MCF 10A (cell line): Measurements from ENCODE around the gene GRIP1. TPM values are rescaled to one million over a fixed set of nuclear protein-coding genes. Genes with fewer than 3 reads are reported as not detected.

Experiments used
- BruUV-seq: library from RNA; stranded (reverse); fragments of 400-500 nt; replicated peaks from 2 replicates; lab custom pipeline; 2021; lab: Mats Ljungman, UMichigan
- CTCF ChIA-PET: fragments of 300-600 bp; sonication (Branson Sonifier 250); formaldehyde crosslinking; extraction: SDS; loops from one replicate; lab custom pipeline; 2021; ENCODE audit warnings: antibody characterized with exemption, inconsistent platforms; lab: Yijun Ruan, JAX
- POLR2A ChIA-PET: fragments of 300-600, 350-650 bp; sonication (Branson Sonifier 250); formaldehyde crosslinking; extraction: SDS; loops from one replicate; lab custom pipeline; 2020; ENCODE audit warnings: antibody characterized with exemption, inconsistent platforms; lab: Yijun Ruan, JAX
- DNase-seq: peaks from one replicate; pipeline ENCODE4 v3.0.0-alpha.2; 2018; ENCODE audit not compliant: unreplicated experiment
- H3K27ac Mint-ChIP-seq: one replicate; pipeline ENCODE4 v1.8.0; 2022; ENCODE audit warnings: mild to moderate bottlenecking, low read depth, mixed read lengths; ENCODE audit not compliant: unreplicated experiment
- H3K27me3 Mint-ChIP-seq: one replicate; pipeline ENCODE4 v1.8.0; 2022; ENCODE audit warnings: mixed read lengths; ENCODE audit not compliant: insufficient read depth, unreplicated experiment
- H3K36me3 Mint-ChIP-seq: one replicate; pipeline ENCODE4 v1.8.0; 2022; ENCODE audit warnings: mild to moderate bottlenecking, moderate library complexity, mixed read lengths; ENCODE audit not compliant: insufficient read depth, unreplicated experiment
- H3K4me1 Mint-ChIP-seq: one replicate; pipeline ENCODE4 v1.8.0; 2022; ENCODE audit warnings: mixed read lengths; ENCODE audit not compliant: insufficient read depth, unreplicated experiment
- H3K4me3 Mint-ChIP-seq: one replicate; pipeline ENCODE4 v1.8.0; 2022; ENCODE audit warnings: mild to moderate bottlenecking, moderate library complexity, mixed read lengths; ENCODE audit not compliant: unreplicated experiment
- H3K9me3 Mint-ChIP-seq: one replicate; pipeline ENCODE4 v1.8.0; 2022; ENCODE audit warnings: mixed read lengths; ENCODE audit not compliant: unreplicated experiment
- CTCF ChIP-seq: fragments of 200-600 bp; IDR thresholded peaks from one replicate; pipeline ENCODE4 v1.8.0; 2022; ENCODE audit warnings: antibody characterized with exemption, mild to moderate bottlenecking; ENCODE audit not compliant: unreplicated experiment
- intact Hi-C: fragments of 100-400 bp; cut with micrococcal nuclease; formaldehyde crosslinking; loops from 2 replicates; pipeline ENCODE4 v1.14.1; 2022
- total RNA-seq: library from RNA; stranded (reverse); gene quantifications from 2 replicates; pipeline ENCODE4 v1.2.3, GENCODE V29; 2022

GRIP1 gene
- total RNA-seq, 1 experiment from 2014 or later, result 8.2 TPM

DNA sequence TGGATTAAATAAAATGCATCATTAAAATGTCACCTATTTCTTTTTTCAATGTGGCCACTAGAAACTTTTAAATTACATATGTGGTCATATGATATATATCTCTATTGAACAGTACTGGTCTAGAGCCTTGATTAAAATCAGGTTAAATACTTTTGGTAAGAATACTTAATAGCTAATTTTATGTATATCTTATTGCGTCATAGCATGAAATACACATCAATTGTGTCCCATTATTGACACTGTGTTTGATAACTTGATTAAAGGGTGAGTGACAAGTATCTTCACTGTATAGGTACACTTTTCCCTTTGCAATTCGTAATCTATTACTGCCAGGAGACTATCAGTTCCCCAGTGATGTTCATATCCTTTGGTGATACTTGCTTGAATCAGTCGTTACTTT lies 381.0 kb downstream of the GRIP1 start:
- CTCF ChIA-PET, result interaction anchor here (0.6 kb wide), 1 partner anchor 32 kb away, joined by 3 read pairs; no protein-coding TSS in a partner anchor
- no peak overlapping the region for H3K27ac Mint-ChIP-seq
- DNase-seq, result no peak
- intact Hi-C loops, result no loop called here
- H3K9me3 Mint-ChIP-seq, result no peaks in the 10 kb centered on the region
- POLR2A ChIA-PET, result no interaction called here
- no TSS peak for BruUV-seq
- TF ChIP-seq CTCF, result no peak
- no peak overlapping the region for H3K4me3 Mint-ChIP-seq
- peaks cover 9% of the 10 kb centered on the region for H3K4me1 Mint-ChIP-seq
- no peaks in the 10 kb centered on the region for H3K36me3 Mint-ChIP-seq
- peaks cover 69% of the 10 kb centered on the region for H3K27me3 Mint-ChIP-seq
